Karpas-422 (cell line): ENCODE results near the gene ASB15. TPM values are rescaled to one million over a fixed set of nuclear protein-coding genes. Genes with fewer than 3 reads are reported as not detected.

Source experiments
- DNase-seq: peaks from one replicate; pipeline ENCODE4 v3.0.0-alpha.2; 2015
- H2AFZ ChIP-seq: fragments of 200-600 bp; sonication (generic); 2 replicates; pipeline ENCODE4 v1.6.1; 2014; ENCODE audit warnings: antibody characterized with exemption, low read length, mixed read lengths
- H3K27ac ChIP-seq: fragments of 200-600 bp; sonication (generic); 2 replicates; pipeline ENCODE4 v1.5.1; 2014; ENCODE audit warnings: mild to moderate bottlenecking, low read length, moderate library complexity
- H3K27me3 ChIP-seq: fragments of 200-600 bp; sonication (generic); 2 replicates; pipeline ENCODE4 v1.6.1; 2014; ENCODE audit warnings: low read length, mixed read lengths
- H3K36me3 ChIP-seq: fragments of 200-600 bp; sonication (generic); 2 replicates; pipeline ENCODE4 v1.6.1; 2014; ENCODE audit warnings: low read length, mixed read lengths; ENCODE audit not compliant: insufficient read depth
- H3K4me1 ChIP-seq: fragments of 200-600 bp; sonication (generic); 2 replicates; pipeline ENCODE4 v1.6.1; 2014; ENCODE audit warnings: mild to moderate bottlenecking, low read length, mixed read lengths
- H3K4me2 ChIP-seq: fragments of 200-600 bp; sonication (generic); 2 replicates; pipeline ENCODE4 v1.6.1; 2014; ENCODE audit warnings: low read length, low read depth, mild to moderate bottlenecking; ENCODE audit not compliant: poor library complexity, severe bottlenecking
- H3K4me3 ChIP-seq: fragments of 200-600 bp; sonication (generic); 2 replicates; pipeline ENCODE4 v1.5.1; 2014; ENCODE audit warnings: mild to moderate bottlenecking, antibody characterized with exemption, low read length, mixed read lengths
- H3K79me2 ChIP-seq: fragments of 200-600 bp; sonication (generic); 2 replicates; pipeline ENCODE4 v1.6.1; 2014; ENCODE audit warnings: mild to moderate bottlenecking, low read length, mixed read lengths
- H3K9ac ChIP-seq: fragments of 200-600 bp; sonication (generic); 2 replicates; pipeline ENCODE4 v1.6.0; 2014; ENCODE audit warnings: low read length
- H3K9me2 ChIP-seq: fragments of 200-600 bp; sonication (generic), shearing (Covaris generic); replicated peaks from 2 replicates; pipeline ENCODE4 v1.6.0; 2014; ENCODE audit warnings: mild to moderate bottlenecking, low read length, moderate library complexity; ENCODE audit not compliant: insufficient read depth
- H3K9me3 ChIP-seq: fragments of 300-700, 200-600 bp; sonication (generic); 2 replicates; pipeline ENCODE4 v1.6.1; 2014; ENCODE audit warnings: low read length, mixed read lengths
- H4K20me1 ChIP-seq: fragments of 200-600 bp; sonication (generic); 2 replicates; pipeline ENCODE4 v1.6.1; 2014; ENCODE audit warnings: mild to moderate bottlenecking, antibody characterized with exemption, low read length, low read depth; ENCODE audit not compliant: insufficient read depth
- total RNA-seq: library from RNA; depleted of rRNA; stranded (reverse); fragments of >200 nt; shearing (Covaris generic); gene quantifications from 2 replicates; pipeline ENCODE4 v1.2.3, GENCODE V29; 2014; ENCODE audit warnings: low replicate concordance

Gene ASB15
- total RNA-seq, 1 experiment from 2014 or later, result 0.04 TPM

DNA sequence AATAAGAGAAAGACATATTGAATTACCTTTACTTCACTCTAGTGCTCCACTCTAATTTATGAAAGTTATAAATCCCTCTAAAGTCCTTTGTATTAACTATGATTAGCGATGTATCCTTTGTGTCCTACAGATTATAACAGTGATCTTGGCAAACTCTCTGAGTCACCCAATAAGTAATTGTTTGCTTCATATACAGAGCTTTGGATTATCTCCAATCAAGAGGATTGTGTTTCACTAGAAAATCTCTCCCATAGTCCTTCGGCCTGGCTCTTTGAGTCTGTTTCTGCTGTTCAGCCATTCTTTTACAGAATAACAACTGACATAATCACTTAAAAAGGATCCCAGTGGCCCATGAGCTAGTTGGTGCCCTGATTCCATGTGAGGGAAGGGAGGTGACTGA lies 63.5 kb downstream of the ASB15 start:
- Histone ChIP-seq H3K79me2 (no peaks in the 10 kb centered on the region), H3K4me2 (no peak overlapping the region), H3K4me1 (no peaks in the 10 kb centered on the region), H3K4me3 (no peak overlapping the region), H3K36me3 (no peaks in the 10 kb centered on the region), H3K9me2 (no peaks in the 10 kb centered on the region), H4K20me1 (no peaks in the 10 kb centered on the region), H3K9me3 (no peaks in the 10 kb centered on the region), H3K9ac (no peak overlapping the region), H2AFZ (no peak overlapping the region), H3K27me3 (no peaks in the 10 kb centered on the region), H3K27ac (no peak overlapping the region)
- no peak for DNase-seq

DNA sequence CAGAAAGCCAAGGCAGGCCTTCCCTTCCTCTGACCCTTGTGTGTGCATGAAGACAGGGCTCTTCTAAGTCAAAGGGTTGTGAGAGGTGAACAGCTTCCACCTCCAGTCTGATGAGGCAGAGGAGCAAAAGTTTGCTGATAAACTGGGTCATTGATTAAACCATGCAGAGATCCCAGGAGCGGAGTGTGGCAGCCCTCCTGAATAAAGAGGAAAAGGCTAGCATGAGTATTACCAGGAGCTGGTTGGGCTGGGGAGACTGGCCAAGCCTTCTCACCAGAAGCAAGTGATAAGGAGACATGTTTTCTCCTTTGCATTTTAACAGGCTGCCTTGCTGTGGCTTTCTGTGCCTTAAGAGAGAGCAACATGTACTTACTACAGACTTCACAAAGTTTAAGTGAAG lies 64.3 kb downstream of the ASB15 start:
- no peak overlapping the region for H3K4me2 ChIP-seq
- no peak overlapping the region for H3K27ac ChIP-seq
- H3K4me1 ChIP-seq, result no peaks in the 10 kb centered on the region
- no peak overlapping the region for H3K4me3 ChIP-seq
- H2AFZ ChIP-seq, result no peak overlapping the region
- H3K9me3 ChIP-seq, result no peaks in the 10 kb centered on the region
- H3K27me3 ChIP-seq, result no peaks in the 10 kb centered on the region
- no peaks in the 10 kb centered on the region for H3K79me2 ChIP-seq
- no peak for DNase-seq
- H4K20me1 ChIP-seq, result no peaks in the 10 kb centered on the region
- no peak overlapping the region for H3K9ac ChIP-seq
- H3K9me2 ChIP-seq, result no peaks in the 10 kb centered on the region
- no peaks in the 10 kb centered on the region for H3K36me3 ChIP-seq

DNA sequence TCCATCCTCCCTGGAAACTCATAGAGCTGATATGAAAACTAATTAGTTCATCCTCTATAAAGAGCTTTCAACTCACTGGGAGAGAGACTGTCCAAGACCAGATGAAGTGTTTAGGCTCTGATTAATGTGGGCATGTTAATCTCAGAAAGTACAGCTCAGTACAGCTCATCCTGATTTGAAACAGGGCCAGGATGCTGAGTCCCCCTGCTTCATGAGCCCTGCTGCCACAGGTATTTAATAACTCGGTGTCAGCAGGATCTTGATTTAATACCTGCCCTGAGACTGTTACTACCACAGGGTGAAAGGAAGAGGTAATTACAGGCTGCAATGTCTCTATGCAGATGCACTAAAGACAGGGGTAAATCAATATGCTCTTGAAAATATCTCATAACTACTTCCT lies 64.9 kb downstream of the ASB15 start:
- Histone ChIP-seq H3K9me2 (no peaks in the 10 kb centered on the region), H3K4me2 (no peak overlapping the region), H3K9ac (no peak overlapping the region), H3K4me1 (no peaks in the 10 kb centered on the region), H3K36me3 (no peaks in the 10 kb centered on the region), H3K79me2 (no peaks in the 10 kb centered on the region), H2AFZ (no peak overlapping the region), H3K27me3 (no peaks in the 10 kb centered on the region), H3K9me3 (no peaks in the 10 kb centered on the region), H4K20me1 (no peaks in the 10 kb centered on the region), H3K4me3 (no peak overlapping the region), H3K27ac (no peak overlapping the region)
- no peak for DNase-seq

DNA sequence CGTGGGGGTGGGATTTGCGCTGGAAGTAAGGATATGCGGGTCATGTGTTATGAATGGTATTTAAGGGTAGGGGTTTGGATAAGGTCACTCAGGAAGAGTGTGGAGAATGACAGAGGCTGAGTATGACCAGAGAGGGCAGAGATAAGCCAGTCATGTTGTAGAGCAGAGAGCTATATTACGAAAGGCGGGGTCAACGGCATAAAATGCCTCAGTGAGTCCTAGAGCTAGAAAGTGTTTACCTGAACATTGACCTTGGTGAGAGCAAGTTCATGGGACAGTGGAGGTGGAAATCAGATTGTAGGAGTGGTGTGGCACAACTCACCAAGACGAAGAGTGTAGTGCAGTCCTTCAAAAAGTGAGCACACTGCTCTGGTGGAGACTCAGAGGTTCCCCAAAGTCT lies 67.9 kb downstream of the ASB15 start:
- Histone ChIP-seq H3K9me2 (no peaks in the 10 kb centered on the region), H3K27ac (no peak overlapping the region), H3K79me2 (no peaks in the 10 kb centered on the region), H3K9ac (no peak overlapping the region), H3K4me3 (no peak overlapping the region), H3K36me3 (no peaks in the 10 kb centered on the region), H3K4me1 (no peaks in the 10 kb centered on the region), H3K9me3 (no peaks in the 10 kb centered on the region), H3K4me2 (no peak overlapping the region), H2AFZ (no peak overlapping the region), H4K20me1 (no peaks in the 10 kb centered on the region), H3K27me3 (no peaks in the 10 kb centered on the region)
- DNase-seq, result no peak

DNA sequence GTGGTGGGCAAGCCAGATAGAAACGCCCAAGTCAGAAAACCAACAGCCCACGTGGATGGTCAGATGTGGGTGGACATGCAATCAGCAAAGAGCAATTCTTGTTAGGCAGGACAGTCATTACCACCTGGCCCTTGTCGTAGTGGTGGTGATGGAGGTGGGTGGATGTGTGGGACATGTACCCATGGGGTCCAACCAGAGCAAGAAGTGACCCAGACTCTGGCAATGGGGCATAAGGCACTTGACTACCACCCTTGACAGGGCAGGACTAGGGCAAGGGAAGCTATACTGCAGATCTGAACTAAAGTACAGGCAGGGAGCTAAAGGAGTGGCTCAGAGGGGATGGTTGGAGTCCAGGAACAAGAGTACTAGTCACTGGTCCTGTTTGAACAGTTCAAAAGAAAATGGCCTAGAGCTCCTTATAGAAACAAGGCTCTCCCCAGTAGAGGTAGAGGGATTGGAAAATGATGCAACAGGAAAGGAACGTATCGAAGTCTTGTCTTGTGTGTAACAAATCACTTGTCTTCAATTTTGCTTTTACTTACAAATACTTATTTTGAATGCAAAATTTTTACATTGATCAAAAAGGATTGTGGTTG lies 71.6 kb downstream of the ASB15 start:
- Histone ChIP-seq H3K79me2 (no peaks in the 10 kb centered on the region), H3K9me2 (no peaks in the 10 kb centered on the region), H4K20me1 (peaks cover 2% of the 10 kb centered on the region; the same call in 1 of the 2 replicates), H3K4me2 (no peak overlapping the region), H3K4me3 (no peak overlapping the region), H3K27me3 (no peaks in the 10 kb centered on the region), H2AFZ (no peak overlapping the region), H3K36me3 (no peaks in the 10 kb centered on the region), H3K9me3 (no peaks in the 10 kb centered on the region), H3K9ac (no peak overlapping the region), H3K27ac (no peak overlapping the region), H3K4me1 (no peaks in the 10 kb centered on the region)
- no peak for DNase-seq

DNA sequence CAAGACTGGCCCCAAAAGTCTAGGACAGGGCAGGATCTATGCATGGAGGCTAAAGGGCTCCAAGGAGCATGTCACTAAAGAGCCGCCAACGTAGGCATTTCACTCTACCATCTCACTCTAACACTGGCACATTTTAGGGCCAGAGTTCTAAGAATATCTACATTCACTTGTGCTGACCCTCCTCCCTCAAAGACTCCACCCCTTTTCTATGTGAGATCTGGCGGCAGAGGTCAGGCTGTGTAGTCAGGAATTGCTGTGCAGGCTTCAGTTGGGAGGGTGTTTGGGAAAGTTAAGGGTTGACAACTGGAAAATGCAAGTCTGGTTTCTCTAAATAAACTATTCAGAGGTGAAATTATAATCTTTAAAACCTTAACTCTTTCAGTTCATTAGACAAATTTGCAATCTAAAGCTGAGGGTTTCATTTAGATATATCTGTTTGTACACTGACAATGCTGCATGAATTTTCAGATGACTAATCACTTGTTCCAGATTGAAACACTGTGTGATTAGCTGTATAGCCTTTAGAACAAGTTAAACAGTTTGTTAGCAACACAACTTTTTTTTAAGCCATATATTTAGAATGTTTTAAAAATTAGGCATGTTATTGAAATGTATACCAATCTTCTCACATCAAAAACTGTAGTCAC lies 72.3 kb downstream of the ASB15 start:
- H3K4me1 ChIP-seq, result no peaks in the 10 kb centered on the region
- H3K9ac ChIP-seq, result no peak overlapping the region
- no peaks in the 10 kb centered on the region for H3K79me2 ChIP-seq
- DNase-seq, result no peak
- H3K9me3 ChIP-seq, result no peaks in the 10 kb centered on the region
- no peak overlapping the region for H3K27ac ChIP-seq
- H3K4me2 ChIP-seq, result no peak overlapping the region
- no peak overlapping the region for H2AFZ ChIP-seq
- H3K36me3 ChIP-seq, result no peaks in the 10 kb centered on the region
- no peak overlapping the region for H3K4me3 ChIP-seq
- no peaks in the 10 kb centered on the region for H3K9me2 ChIP-seq
- H3K27me3 ChIP-seq, result no peaks in the 10 kb centered on the region
- H4K20me1 ChIP-seq, result peaks cover 5% of the 10 kb centered on the region; the same call in 1 of the 2 replicates

GRCh38 chr7:123674399-123675180 lies 73.0 kb downstream of the ASB15 start:
- H4K20me1 ChIP-seq, result peaks cover 5% of the 10 kb centered on the region; the same call in 1 of the 2 replicates
- no peaks in the 10 kb centered on the region for H3K9me3 ChIP-seq
- no peak overlapping the region for H3K27ac ChIP-seq
- no peaks in the 10 kb centered on the region for H3K36me3 ChIP-seq
- H3K4me1 ChIP-seq, result no peaks in the 10 kb centered on the region
- no peaks in the 10 kb centered on the region for H3K79me2 ChIP-seq
- no peak for DNase-seq
- no peak overlapping the region for H2AFZ ChIP-seq
- no peaks in the 10 kb centered on the region for H3K27me3 ChIP-seq
- H3K9ac ChIP-seq, result no peak overlapping the region
- no peaks in the 10 kb centered on the region for H3K9me2 ChIP-seq
- no peak overlapping the region for H3K4me3 ChIP-seq
- H3K4me2 ChIP-seq, result no peak overlapping the region

DNA sequence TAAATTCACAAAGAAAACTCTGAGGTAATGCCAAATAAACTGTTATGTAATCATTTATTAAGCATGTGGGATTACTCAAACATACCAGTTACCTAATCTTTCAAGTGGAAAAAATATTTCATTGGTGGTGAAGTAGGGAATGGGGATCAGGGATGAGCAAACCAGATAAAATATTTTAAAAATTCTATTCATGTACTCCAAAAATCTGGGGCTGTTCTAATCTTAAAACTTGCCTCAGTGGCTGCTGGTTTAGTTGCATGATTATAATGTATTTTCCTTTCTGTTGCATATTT lies 73.5 kb downstream of the ASB15 start:
- no peak overlapping the region for H3K9ac ChIP-seq
- H3K9me3 ChIP-seq, result no peaks in the 10 kb centered on the region
- no peak overlapping the region for H3K27ac ChIP-seq
- H3K79me2 ChIP-seq, result no peaks in the 10 kb centered on the region
- no peak overlapping the region for H2AFZ ChIP-seq
- no peaks in the 10 kb centered on the region for H3K9me2 ChIP-seq
- no peaks in the 10 kb centered on the region for H3K4me1 ChIP-seq
- peaks cover 5% of the 10 kb centered on the region; the same call in 1 of the 2 replicates for H4K20me1 ChIP-seq
- H3K36me3 ChIP-seq, result no peaks in the 10 kb centered on the region
- H3K4me3 ChIP-seq, result no peak overlapping the region
- no peak for DNase-seq
- no peak overlapping the region for H3K4me2 ChIP-seq
- no peaks in the 10 kb centered on the region for H3K27me3 ChIP-seq
